ENCODE data around the gene TSFM. TPM values are rescaled to one million over a fixed set of nuclear protein-coding genes. Genes with fewer than 3 reads are reported as not detected.

The TSFM gene
- total RNA-seq, 1 donor from 2014 or later: 28.4 TPM

DNA sequence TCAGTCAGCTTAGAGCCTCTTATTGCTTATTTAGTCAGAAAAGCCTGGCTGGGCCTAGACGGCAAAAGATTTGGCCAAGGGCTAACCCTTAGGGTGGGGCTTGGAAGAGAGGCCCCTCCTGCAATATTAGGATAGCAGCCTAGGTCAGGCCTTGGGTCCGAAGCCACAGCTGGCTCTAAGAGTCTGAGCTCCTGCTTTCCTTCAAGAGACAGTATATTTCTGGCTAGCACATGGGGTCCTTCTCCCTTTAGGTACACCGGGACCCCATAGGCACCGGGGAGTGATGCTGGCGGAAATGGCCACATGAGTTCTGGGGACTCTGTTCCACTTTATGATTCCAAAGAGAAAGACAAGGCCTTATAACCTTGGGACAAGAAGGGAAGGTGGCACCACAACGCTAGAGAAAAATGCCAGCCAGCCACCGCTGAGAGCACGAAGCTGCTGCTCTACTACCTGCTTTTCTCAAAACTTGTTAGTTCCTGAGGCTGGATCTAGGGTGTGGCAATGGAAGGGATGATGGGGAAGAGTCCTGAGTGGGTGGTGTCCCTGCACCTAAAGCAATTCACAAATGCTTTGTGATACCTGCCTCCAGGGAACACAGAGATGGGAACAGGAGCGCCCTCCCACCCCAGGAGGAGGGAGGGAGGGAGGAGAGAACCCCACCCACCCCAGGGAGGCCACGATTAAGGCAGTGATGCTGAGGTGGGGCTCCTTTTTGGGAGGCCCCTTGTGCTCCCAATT lies 39.1 kb downstream of the TSFM start:
- H3K36me3 Mint-ChIP-seq (ENCODE audit: low read depth): peaks cover 77% of the 10 kb centered on the region
- intact Hi-C loops (cut with micrococcal nuclease): no loop called here

DNA sequence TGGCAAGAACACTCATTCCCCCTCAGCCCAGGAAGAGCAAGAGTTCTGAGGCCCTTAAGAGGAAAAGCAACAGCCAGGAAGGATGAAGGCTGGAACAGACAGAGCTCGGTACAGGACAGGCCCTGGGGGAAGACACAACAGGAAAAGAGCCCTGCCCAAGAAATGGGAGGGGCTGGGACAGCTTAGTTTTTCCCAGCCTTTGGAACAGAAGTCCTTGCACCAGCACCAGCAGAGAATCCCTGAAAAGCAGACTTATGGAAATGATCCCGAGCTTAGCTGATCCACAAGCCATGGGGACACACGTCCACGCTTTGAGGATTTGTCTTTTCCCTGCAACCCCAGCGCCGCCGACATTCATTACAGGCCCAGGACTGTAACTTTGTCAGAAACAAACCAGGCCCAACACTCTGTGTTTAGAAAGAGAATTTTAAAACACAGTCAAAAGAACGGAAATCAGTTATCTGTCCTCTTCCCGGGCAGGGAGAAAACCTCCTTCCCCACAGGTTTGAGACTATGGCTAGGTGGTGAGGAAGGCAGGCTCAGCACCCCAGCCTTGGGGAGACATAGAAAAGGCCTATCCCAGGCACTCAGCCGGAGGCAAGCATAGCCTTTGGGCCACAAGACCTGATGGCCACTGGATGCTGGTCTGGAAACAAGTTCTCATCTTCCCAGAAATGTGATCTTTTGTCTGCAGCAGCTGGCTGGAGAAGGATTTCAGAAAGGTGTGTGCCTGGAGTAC lies 40.0 kb downstream of the TSFM start:
- Mint-ChIP-seq H3K27ac (no peak overlapping the region), H3K27me3 (no peaks in the 10 kb centered on the region), H3K36me3 (ENCODE audit: low read depth) (peaks cover 87% of the 10 kb centered on the region), H3K9me3 (no peaks in the 10 kb centered on the region), H3K4me3 (no peak overlapping the region), H3K4me1 (peaks cover 1% of the 10 kb centered on the region)
- CTCF ChIA-PET: interaction anchor here (1.3 kb wide), 1 partner anchor 23 kb away, joined by 3 read pairs; no protein-coding TSS in a partner anchor
- intact Hi-C loops (cut with micrococcal nuclease): no loop called here
- DNase-seq: no peak
- POLR2A ChIA-PET: no interaction called here
- TF ChIP-seq, protein P1, sequence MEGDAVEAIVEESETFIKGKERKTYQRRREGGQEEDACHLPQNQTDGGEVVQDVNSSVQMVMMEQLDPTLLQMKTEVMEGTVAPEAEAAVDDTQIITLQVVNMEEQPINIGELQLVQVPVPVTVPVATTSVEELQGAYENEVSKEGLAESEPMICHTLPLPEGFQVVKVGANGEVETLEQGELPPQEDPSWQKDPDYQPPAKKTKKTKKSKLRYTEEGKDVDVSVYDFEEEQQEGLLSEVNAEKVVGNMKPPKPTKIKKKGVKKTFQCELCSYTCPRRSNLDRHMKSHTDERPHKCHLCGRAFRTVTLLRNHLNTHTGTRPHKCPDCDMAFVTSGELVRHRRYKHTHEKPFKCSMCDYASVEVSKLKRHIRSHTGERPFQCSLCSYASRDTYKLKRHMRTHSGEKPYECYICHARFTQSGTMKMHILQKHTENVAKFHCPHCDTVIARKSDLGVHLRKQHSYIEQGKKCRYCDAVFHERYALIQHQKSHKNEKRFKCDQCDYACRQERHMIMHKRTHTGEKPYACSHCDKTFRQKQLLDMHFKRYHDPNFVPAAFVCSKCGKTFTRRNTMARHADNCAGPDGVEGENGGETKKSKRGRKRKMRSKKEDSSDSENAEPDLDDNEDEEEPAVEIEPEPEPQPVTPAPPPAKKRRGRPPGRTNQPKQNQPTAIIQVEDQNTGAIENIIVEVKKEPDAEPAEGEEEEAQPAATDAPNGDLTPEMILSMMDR (IDR thresholded peaks at IDR 0.05): no peak
- no peak for ATAC-seq (ENCODE audit: low read depth)

More for the DNA sequence above, 39.1 kb downstream of the TSFM start:
- no peak overlapping the region for H3K4me3 Mint-ChIP-seq
- H3K27me3 Mint-ChIP-seq: no peaks in the 10 kb centered on the region
- H3K9me3 Mint-ChIP-seq: no peaks in the 10 kb centered on the region
- ChIA-PET POLR2A (no interaction called here), CTCF (no interaction called here)
- peaks cover 1% of the 10 kb centered on the region for H3K4me1 Mint-ChIP-seq
- no peak for DNase-seq
- ATAC-seq (ENCODE audit: low read depth): no peak
- H3K27ac Mint-ChIP-seq: no peak overlapping the region
- TF ChIP-seq, protein P1 (IDR thresholded peaks at IDR 0.05): no peak

DNA sequence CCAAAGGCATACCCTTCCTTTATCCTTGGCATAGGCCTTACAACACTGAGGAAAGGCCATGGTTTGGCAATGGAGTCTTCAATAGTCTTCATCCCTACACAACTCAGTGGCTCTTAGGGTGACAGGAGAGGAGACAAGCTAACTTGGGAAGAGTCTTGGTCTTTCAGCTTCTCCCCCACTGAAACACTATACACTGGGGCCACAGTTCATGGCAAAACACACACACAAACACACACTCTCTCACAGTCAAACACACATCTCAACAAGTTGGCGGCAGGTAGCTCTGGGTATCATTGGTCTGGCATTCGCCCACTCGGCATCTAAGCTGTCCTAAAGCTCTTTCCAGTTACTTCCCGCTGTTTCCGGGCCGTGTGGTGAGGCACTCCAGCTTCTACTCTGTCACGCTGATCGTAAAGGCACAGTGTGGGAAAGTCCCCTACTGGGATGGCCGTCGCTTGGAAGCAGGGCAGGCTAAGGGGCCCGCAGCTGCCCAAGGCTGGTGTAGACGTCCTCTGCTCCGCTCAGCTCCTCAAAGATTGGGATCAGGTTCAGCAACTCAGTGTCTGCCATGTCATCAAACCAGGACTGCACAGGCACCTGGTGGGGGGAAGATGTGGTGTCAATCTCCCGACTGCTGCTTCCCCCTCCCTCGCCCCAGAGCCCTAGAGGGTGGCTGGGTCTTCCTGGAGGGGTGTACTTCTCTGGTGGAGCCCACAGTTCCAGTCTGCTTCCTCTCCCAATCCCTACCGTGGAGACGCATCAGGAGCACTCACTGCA lies 40.7 kb downstream of the TSFM start:
- DNase-seq (no peak), ATAC-seq (ENCODE audit: low read depth) (no peak)
- peaks cover 1% of the 10 kb centered on the region for H3K4me1 Mint-ChIP-seq
- H3K4me3 Mint-ChIP-seq: no peak overlapping the region
- H3K36me3 Mint-ChIP-seq (ENCODE audit: low read depth): peaks cover 93% of the 10 kb centered on the region
- intact Hi-C loops (cut with micrococcal nuclease): no loop called here
- ChIA-PET CTCF (interaction anchor here (1.3 kb wide), 1 partner anchor 24 kb away, joined by 3 read pairs; no protein-coding TSS in a partner anchor), POLR2A (no interaction called here)
- TF ChIP-seq, protein P1 (IDR thresholded peaks at IDR 0.05): no peak
- H3K27ac Mint-ChIP-seq: no peak overlapping the region
- no peaks in the 10 kb centered on the region for H3K27me3 Mint-ChIP-seq
- H3K9me3 Mint-ChIP-seq: no peaks in the 10 kb centered on the region

DNA sequence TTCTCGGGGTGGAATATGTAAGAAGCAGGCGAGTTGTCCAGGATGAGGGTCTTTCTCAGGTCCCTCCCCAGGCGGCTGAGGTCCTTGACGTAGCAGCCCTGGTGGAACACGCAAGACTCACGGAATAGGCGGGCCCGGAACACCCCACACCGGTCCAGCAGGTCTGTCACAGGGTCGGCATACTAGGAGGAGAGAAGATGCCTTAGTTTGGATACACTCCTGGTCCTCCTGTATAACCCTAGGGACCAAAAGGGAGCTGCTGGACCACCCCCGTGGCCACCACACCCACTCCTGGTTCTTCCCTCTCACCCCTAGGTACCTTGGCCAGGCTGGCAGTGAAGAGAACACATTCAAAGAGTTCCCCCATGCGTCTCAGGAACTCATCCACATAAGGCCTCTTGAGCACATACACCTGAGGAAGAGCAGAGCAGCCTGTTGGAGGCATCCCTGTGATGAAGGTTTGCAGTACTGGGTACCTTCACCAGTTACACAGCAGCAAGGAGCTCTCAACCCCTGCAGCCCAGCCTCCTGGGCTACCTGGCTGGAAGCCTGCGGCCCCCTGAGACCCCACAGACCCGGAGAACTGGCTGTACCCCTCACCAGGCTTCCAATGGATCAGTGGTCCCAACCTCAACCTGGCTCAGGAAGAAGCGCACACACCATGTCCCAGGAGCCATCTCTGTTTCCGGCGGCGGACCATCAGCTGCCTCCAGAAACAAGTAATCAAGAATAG lies 41.5 kb downstream of the TSFM start:
- CTCF ChIA-PET: interaction anchor here (1.3 kb wide), 1 partner anchor 25 kb away, joined by 3 read pairs; no protein-coding TSS in a partner anchor
- H3K36me3 Mint-ChIP-seq (ENCODE audit: low read depth): peaks cover 95% of the 10 kb centered on the region
- H3K27ac Mint-ChIP-seq: no peak overlapping the region
- H3K4me1 Mint-ChIP-seq: peaks cover 4% of the 10 kb centered on the region
- POLR2A ChIA-PET: no interaction called here
- H3K27me3 Mint-ChIP-seq: no peaks in the 10 kb centered on the region
- no peak for ATAC-seq (ENCODE audit: low read depth)
- DNase-seq: no peak
- H3K4me3 Mint-ChIP-seq: no peak overlapping the region
- no peaks in the 10 kb centered on the region for H3K9me3 Mint-ChIP-seq
- TF ChIP-seq, protein P1 (IDR thresholded peaks at IDR 0.05): no peak
- intact Hi-C loops (cut with micrococcal nuclease): no loop called here

Data from activated B cell treated with CpG ODN at 0.5 μM for 24 hours (primary cell).